Coronary artery (tissue), 2 donors: ENCODE results near the gene CEBPE.
A peak's percentile ranks its signal among the peaks of the same experiment; 100 is the strongest.

Experiments used
- DNase-seq: peaks from one replicate; pipeline ENCODE4 v3.0.0-alpha.2; 2017; ENCODE audit warnings: low spot score
- H3K27ac ChIP-seq, 2 donors: fragments of 200-600 bp; sonication (generic); one replicate each; pipeline ENCODE4 v1.5.1; 2016 to 2019
- H3K4me3 ChIP-seq: fragments of 200-600 bp; sonication (generic); 2 replicates; pipeline ENCODE4 v1.5.1; 2016; ENCODE audit warnings: mild to moderate bottlenecking, moderate library complexity
- TF ChIP-seq, protein P1 (sequence below): fragments of 200-600 bp; sonication (generic); IDR thresholded peaks from one replicate; pipeline ENCODE4 v1.5.1; 2019; ENCODE audit warnings: antibody characterized with exemption

The CEBPE gene

GRCh38 chr14:23105348-23105824, 13.7 kb downstream of the CEBPE start:
- no peak for DNase-seq
- H3K4me3 ChIP-seq, result no peak overlapping the region
- TF ChIP-seq, protein P1, sequence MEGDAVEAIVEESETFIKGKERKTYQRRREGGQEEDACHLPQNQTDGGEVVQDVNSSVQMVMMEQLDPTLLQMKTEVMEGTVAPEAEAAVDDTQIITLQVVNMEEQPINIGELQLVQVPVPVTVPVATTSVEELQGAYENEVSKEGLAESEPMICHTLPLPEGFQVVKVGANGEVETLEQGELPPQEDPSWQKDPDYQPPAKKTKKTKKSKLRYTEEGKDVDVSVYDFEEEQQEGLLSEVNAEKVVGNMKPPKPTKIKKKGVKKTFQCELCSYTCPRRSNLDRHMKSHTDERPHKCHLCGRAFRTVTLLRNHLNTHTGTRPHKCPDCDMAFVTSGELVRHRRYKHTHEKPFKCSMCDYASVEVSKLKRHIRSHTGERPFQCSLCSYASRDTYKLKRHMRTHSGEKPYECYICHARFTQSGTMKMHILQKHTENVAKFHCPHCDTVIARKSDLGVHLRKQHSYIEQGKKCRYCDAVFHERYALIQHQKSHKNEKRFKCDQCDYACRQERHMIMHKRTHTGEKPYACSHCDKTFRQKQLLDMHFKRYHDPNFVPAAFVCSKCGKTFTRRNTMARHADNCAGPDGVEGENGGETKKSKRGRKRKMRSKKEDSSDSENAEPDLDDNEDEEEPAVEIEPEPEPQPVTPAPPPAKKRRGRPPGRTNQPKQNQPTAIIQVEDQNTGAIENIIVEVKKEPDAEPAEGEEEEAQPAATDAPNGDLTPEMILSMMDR, result no peak
- no peak overlapping the region for H3K27ac ChIP-seq

GRCh38 chr14:23104591-23105347, 14.3 kb downstream of the CEBPE start, which contains the start of gene CIROP:
TSS of gene CIROP (minus strand) at chr14:23104989. CDS start at chr14:23104920, 69 bp downstream.
- TF ChIP-seq, protein P1, result no peak
- peak; percentile 45 for DNase-seq
- Histone ChIP-seq H3K27ac (no peak within 1 kb of the TSS), H3K4me3 (no peak within 1 kb of the TSS)

DNA sequence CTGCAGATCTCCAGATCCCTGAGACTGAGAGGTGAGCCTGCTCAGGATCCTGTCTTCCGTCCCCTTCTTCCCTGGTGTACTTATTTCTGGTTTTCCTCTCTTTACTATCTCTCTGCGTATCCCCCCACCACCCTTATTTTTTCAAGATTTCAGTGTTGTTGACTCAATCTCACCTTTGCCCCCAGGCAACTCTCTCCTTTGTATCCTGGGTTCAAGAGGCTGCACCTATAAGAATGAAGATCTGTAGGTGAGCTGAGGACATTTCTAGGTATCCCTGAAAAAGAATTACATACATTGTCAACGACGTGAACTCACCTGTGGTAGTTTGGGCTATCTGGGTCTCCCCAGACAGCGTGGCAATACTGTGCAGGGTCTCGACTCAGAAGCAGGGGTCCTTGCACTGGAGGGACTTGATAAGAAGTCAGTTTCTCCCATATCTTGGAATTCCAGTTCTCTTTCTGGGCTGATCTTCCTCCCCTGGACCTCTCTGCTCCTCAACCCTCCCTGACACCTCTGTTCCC, 14.9 kb downstream of the CEBPE start:
- TF ChIP-seq, protein P1, result no peak
- DNase-seq, result peak; percentile 50
- Histone ChIP-seq H3K4me3 (no peak overlapping the region), H3K27ac (no peak overlapping the region)

DNA sequence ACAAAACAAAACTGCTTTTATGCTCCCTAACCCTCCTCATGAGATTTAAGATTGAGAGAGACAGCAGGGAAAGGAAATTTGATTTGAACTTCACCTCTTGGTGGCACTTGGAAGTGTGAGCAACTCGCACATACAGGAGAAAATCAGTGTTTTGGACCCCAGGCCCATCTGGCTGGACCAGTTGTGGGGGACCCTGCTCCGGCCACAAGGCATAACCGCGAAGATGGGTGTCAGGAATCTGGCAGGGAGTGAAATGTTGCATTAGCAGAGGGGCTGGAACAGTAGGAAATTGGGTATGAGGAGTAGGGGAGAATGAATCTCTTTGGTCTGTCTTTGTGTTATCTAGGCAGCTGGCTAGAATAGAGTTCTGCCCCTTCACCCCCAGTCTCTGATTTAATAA, 15.5 kb downstream of the CEBPE start:
- TF ChIP-seq, protein P1, result no peak
- peak; percentile 45 for DNase-seq
- Histone ChIP-seq H3K27ac (no peak overlapping the region), H3K4me3 (no peak overlapping the region)

DNA sequence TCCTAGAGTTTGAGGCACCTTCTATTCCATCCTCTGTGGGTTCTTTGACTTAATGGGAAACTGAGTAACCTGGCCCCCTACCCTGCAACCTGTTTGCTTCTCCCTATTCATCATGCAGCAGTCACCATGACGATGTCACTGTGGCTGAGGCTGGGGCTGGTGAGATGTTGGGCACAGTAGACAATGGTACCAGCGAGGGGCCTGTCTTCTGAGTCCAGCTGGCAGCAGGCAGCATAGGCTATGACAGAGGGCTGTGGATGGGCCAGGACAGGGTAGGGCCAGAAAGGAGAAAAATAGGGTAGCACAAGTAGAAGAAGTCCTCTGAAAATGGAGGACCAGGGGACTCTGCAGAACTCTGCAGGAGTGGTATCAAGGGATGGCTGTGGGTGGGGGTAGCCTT, 16.3 kb downstream of the CEBPE start:
- Histone ChIP-seq H3K27ac (no peak overlapping the region), H3K4me3 (no peak overlapping the region)
- peak; percentile 53 for DNase-seq
- TF ChIP-seq, protein P1, result no peak

- Histone ChIP-seq H3K4me3 (no peak overlapping the region), H3K27ac (no peak overlapping the region)
- TF ChIP-seq, protein P1, result no peak
- peak; percentile 69 for DNase-seq
Observed at GRCh38 chr14:23101986-23102625, 16.9 kb downstream of the CEBPE start.
